Panc1 (cell line): ENCODE measurements around the gene MYO5B. TPM values are rescaled to one million over a fixed set of nuclear protein-coding genes. Genes with fewer than 3 reads are reported as not detected.

Experiments used
- ATAC-seq: fragments of 200-7000 bp; cut with Tn5 transposase; 2 replicates; pipeline ENCODE4 v1.9.1; 2020; ENCODE audit warnings: mild to moderate bottlenecking, moderate library complexity
- BruUV-seq: library from RNA; stranded (reverse); fragments of 400-500 nt; replicated peaks from 2 replicates; lab custom pipeline; 2021; lab: Mats Ljungman, UMichigan
- CTCF ChIA-PET: fragments of 300-600 bp; sonication (Branson Sonifier 250); formaldehyde crosslinking; loops from one replicate; lab custom pipeline; 2022; ENCODE audit warnings: antibody characterized with exemption; lab: Charles Lee
- POLR2A ChIA-PET: fragments of 300-600 bp; sonication (Branson Sonifier 250); formaldehyde crosslinking; loops from one replicate; lab custom pipeline; 2022; ENCODE audit warnings: antibody characterized with exemption; lab: Charles Lee
- DNase-seq: peaks from one replicate; pipeline ENCODE4 v3.0.0-alpha.2; 2010; ENCODE audit warnings: low read depth, low spot score
- H3K27ac ChIP-seq: 2 replicates; pipeline ENCODE4 v1.5.1; 2011; ENCODE audit warnings: mild to moderate bottlenecking, low read length, inconsistent platforms
- H3K27me3 ChIP-seq: fragments of 200-500 bp; sonication (Bioruptor generic); 2 replicates; pipeline ENCODE4 v1.6.0; 2014; ENCODE audit warnings: low read length, inconsistent platforms; ENCODE audit not compliant: control insufficient read depth, insufficient read depth
- H3K36me3 ChIP-seq: fragments of 200-500 bp; sonication (Bioruptor generic); 2 replicates; pipeline ENCODE4 v1.5.1; 2014; ENCODE audit warnings: inconsistent platforms, mild to moderate bottlenecking, low read length, moderate library complexity; ENCODE audit not compliant: control insufficient read depth, insufficient read depth
- H3K4me1 ChIP-seq: 2 replicates; pipeline ENCODE4 v1.5.1; 2011; ENCODE audit warnings: inconsistent platforms, mild to moderate bottlenecking, low read length, moderate library complexity; ENCODE audit not compliant: control insufficient read depth, insufficient read depth
- H3K4me3 ChIP-seq, 2 experiments: 2 replicates each; pipeline ENCODE4 v1.5.1; 2011 to 2012; ENCODE audit warnings: low read depth in 2 of 2, low read length in 2 of 2, mild to moderate bottlenecking in 2 of 2, inconsistent platforms in 1 of 2, moderate library complexity in 1 of 2
- H3K9me3 ChIP-seq: fragments of 200-500 bp; sonication (Bioruptor generic); 2 replicates; pipeline ENCODE4 v1.5.1; 2014; ENCODE audit warnings: low read depth, mild to moderate bottlenecking, inconsistent platforms, low read length, moderate library complexity; ENCODE audit not compliant: control insufficient read depth, insufficient read depth
- POLR2AphosphoS5 ChIP-seq: IDR thresholded peaks from 2 replicates; pipeline ENCODE4 v1.6.1; 2012; ENCODE audit warnings: mild to moderate bottlenecking, low read depth, low read length, moderate library complexity
- SIN3A ChIP-seq: IDR thresholded peaks from 2 replicates; pipeline ENCODE4 v1.6.1; 2012; ENCODE audit warnings: low read depth, mild to moderate bottlenecking, low read length, moderate library complexity, borderline replicate concordance; ENCODE audit not compliant: insufficient read depth
- TCF7L2 ChIP-seq: IDR thresholded peaks from 2 replicates; pipeline ENCODE4 v1.6.1; 2011; ENCODE audit warnings: mild to moderate bottlenecking, low read depth, low read length, inconsistent platforms
- in situ Hi-C: cut with HindIII; loops from 2 replicates; pipeline ENCODE4 v1.10.0; 2016; ENCODE audit warnings: low sequenced_read_pairs, low pct_unique_long_range_greater_than_20kb
- intact Hi-C: fragments of 100-400 bp; cut with micrococcal nuclease; formaldehyde crosslinking; loops from one replicate; pipeline ENCODE4 v1.10.0; 2022; ENCODE audit not compliant: unreplicated experiment
- total RNA-seq: library from RNA; stranded (reverse); gene quantifications from one replicate; pipeline ENCODE4 v1.2.1, GENCODE V29; 2021; ENCODE audit not compliant: unreplicated experiment
- TF ChIP-seq, protein P1 (sequence below), 2 experiments: IDR thresholded peaks; 2 replicates each; pipeline ENCODE4 v1.6.1; 2011 to 2012; ENCODE audit warnings: low read depth in 2 of 2, control low read depth in 1 of 2, low read length in 1 of 2, mild to moderate bottlenecking in 1 of 2, moderate library complexity in 1 of 2; ENCODE audit not compliant: insufficient read depth in 1 of 2
- TF ChIP-seq, protein P2 (sequence below): fragments of 450-650 bp; IDR thresholded peaks from 2 replicates; pipeline ENCODE4 v1.5.1; 2017; ENCODE audit warnings: mild to moderate bottlenecking

The MYO5B gene
- total RNA-seq, 1 experiment from 2014 or later, result 0.31 TPM

DNA sequence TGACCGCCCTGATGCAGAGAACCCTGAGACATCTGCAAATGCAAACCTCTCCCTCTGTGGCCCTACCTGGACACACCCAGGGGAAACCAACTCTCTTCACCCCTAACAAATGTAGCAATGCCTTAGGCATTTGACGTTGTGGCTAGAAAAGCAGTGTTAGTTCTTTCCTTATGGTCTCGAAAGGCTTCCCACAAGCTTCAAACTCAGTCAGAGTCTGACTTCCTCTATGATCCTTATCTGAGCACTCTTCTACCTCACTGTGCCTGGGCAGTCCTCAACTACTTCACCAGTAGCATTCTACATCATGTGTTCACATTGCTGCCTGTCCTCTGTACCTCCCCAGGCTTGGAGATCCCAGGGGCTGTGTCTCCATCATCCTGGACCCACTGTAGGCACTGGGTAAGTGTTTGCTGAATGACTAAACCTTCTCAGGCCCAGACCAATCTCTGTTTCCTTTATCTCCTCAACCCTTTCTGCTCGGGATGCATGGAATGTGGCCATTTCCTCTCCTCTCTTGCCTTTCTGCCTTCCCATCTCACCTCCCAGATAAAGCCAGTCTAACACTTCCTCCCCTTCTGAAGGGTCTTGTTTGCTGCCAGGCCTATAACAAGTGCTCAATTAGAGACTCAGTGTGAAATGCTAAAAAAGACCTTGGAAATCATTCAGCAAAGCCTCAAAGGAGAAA lies 289.9 kb downstream of the MYO5B start:
- POLR2A ChIA-PET, result no interaction called here
- intact Hi-C loops, result no loop called here
- Histone ChIP-seq H3K4me1 (no peaks in the 10 kb centered on the region), H3K9me3 (no peaks in the 10 kb centered on the region), H3K27me3 (no peaks in the 10 kb centered on the region), H3K4me3 (no peak overlapping the region), H3K27ac (no peak overlapping the region), H3K36me3 (no peaks in the 10 kb centered on the region)
- ATAC-seq (no peak), DNase-seq (no peak)
- CTCF ChIA-PET, result no interaction called here
- TF ChIP-seq, protein P1, sequence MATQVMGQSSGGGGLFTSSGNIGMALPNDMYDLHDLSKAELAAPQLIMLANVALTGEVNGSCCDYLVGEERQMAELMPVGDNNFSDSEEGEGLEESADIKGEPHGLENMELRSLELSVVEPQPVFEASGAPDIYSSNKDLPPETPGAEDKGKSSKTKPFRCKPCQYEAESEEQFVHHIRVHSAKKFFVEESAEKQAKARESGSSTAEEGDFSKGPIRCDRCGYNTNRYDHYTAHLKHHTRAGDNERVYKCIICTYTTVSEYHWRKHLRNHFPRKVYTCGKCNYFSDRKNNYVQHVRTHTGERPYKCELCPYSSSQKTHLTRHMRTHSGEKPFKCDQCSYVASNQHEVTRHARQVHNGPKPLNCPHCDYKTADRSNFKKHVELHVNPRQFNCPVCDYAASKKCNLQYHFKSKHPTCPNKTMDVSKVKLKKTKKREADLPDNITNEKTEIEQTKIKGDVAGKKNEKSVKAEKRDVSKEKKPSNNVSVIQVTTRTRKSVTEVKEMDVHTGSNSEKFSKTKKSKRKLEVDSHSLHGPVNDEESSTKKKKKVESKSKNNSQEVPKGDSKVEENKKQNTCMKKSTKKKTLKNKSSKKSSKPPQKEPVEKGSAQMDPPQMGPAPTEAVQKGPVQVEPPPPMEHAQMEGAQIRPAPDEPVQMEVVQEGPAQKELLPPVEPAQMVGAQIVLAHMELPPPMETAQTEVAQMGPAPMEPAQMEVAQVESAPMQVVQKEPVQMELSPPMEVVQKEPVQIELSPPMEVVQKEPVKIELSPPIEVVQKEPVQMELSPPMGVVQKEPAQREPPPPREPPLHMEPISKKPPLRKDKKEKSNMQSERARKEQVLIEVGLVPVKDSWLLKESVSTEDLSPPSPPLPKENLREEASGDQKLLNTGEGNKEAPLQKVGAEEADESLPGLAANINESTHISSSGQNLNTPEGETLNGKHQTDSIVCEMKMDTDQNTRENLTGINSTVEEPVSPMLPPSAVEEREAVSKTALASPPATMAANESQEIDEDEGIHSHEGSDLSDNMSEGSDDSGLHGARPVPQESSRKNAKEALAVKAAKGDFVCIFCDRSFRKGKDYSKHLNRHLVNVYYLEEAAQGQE (IDR thresholded peaks at IDR 0.05; ENCODE audit: insufficient read depth in 1 of 2, low read depth in 2 of 2, low read length in 1 of 2), result no peak
- TF ChIP-seq POLR2AphosphoS5 (no peak), SIN3A (no peak), TCF7L2 (no peak)
- TF ChIP-seq, protein P2, sequence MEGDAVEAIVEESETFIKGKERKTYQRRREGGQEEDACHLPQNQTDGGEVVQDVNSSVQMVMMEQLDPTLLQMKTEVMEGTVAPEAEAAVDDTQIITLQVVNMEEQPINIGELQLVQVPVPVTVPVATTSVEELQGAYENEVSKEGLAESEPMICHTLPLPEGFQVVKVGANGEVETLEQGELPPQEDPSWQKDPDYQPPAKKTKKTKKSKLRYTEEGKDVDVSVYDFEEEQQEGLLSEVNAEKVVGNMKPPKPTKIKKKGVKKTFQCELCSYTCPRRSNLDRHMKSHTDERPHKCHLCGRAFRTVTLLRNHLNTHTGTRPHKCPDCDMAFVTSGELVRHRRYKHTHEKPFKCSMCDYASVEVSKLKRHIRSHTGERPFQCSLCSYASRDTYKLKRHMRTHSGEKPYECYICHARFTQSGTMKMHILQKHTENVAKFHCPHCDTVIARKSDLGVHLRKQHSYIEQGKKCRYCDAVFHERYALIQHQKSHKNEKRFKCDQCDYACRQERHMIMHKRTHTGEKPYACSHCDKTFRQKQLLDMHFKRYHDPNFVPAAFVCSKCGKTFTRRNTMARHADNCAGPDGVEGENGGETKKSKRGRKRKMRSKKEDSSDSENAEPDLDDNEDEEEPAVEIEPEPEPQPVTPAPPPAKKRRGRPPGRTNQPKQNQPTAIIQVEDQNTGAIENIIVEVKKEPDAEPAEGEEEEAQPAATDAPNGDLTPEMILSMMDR, result no peak
- in situ Hi-C loops, result no loop called here
- BruUV-seq, result no TSS peak

DNA sequence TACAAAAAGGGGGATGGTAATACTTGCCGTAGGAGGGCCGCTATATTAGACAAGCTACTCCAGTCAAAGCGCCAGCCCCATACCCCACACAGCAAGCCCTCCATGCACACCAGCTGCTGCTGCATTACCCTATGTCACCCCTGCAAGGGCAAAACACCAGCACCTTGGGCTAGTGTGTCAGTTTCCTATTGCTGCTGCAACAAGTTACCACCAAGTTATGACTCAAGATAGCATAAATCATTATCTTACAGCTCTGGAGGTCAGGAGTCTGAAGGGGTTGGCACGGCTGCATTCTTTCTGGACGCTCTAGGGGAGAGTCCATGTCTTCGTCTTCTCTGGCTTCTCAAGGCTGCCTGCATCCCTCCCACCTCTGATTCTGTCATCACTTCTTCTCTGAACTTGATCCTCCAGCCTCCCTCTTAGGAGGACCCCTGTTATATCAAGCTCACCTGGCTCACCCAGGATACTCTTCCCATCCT lies 293.0 kb downstream of the MYO5B start:
- no peaks in the 10 kb centered on the region for H3K9me3 ChIP-seq
- H3K36me3 ChIP-seq, result no peaks in the 10 kb centered on the region
- no TSS peak for BruUV-seq
- DNase-seq (no peak), ATAC-seq (no peak)
- no peak overlapping the region for H3K4me3 ChIP-seq
- POLR2A ChIA-PET, result no interaction called here
- H3K27me3 ChIP-seq, result no peaks in the 10 kb centered on the region
- TF ChIP-seq TCF7L2 (no peak), SIN3A (no peak), POLR2AphosphoS5 (no peak)
- TF ChIP-seq, protein P1 (IDR thresholded peaks at IDR 0.05; ENCODE audit: insufficient read depth in 1 of 2, low read depth in 2 of 2, low read length in 1 of 2), result no peak
- TF ChIP-seq, protein P2, result no peak
- intact Hi-C loops, result no loop called here
- no peaks in the 10 kb centered on the region for H3K4me1 ChIP-seq
- H3K27ac ChIP-seq, result no peak overlapping the region
- CTCF ChIA-PET, result no interaction called here
- in situ Hi-C loops, result no loop called here
